ENCODE data around the gene CYTH4.

The CYTH4 gene

GRCh38 chr22:37345863-37346504 lies 63.7 kb downstream of the CYTH4 start:
- no peak for DNase-seq (ENCODE audit: low read depth)

- no peak for DNase-seq (ENCODE audit: low read depth)
Observed at GRCh38 chr22:37346505-37346895, 64.2 kb downstream of the CYTH4 start.

- DNase-seq (ENCODE audit: low read depth) = no peak
Observed at GRCh38 chr22:37349043-37349814, 66.9 kb downstream of the CYTH4 start.

GRCh38 chr22:37351232-37351631 lies 68.9 kb downstream of the CYTH4 start:
- DNase-seq (ENCODE audit: low read depth) = no peak

- DNase-seq (ENCODE audit: low read depth) = no peak
Observed at GRCh38 chr22:37352481-37352880, 70.2 kb downstream of the CYTH4 start.

- DNase-seq (ENCODE audit: low read depth) = no peak
Observed at GRCh38 chr22:37353839-37354238, 71.5 kb downstream of the CYTH4 start.

- DNase-seq (ENCODE audit: low read depth) = no peak
Observed at GRCh38 chr22:37354261-37354660, 72.0 kb downstream of the CYTH4 start.

GRCh38 chr22:37354670-37355069 lies 72.4 kb downstream of the CYTH4 start:
- no peak for DNase-seq (ENCODE audit: low read depth)

GRCh38 chr22:37355174-37355573 lies 72.9 kb downstream of the CYTH4 start:
- no peak for DNase-seq (ENCODE audit: low read depth)

GRCh38 chr22:37356922-37357321 lies 74.6 kb downstream of the CYTH4 start:
- no peak for DNase-seq (ENCODE audit: low read depth)

- DNase-seq (ENCODE audit: low read depth) = no peak
Observed at GRCh38 chr22:37357446-37358075, 75.3 kb downstream of the CYTH4 start.

GRCh38 chr22:37358386-37358785 lies 76.1 kb downstream of the CYTH4 start:
- DNase-seq (ENCODE audit: low read depth) = no peak

GRCh38 chr22:37358917-37359316 lies 76.6 kb downstream of the CYTH4 start:
- DNase-seq (ENCODE audit: low read depth) = no peak

GRCh38 chr22:37362621-37363020 lies 80.3 kb downstream of the CYTH4 start:
- DNase-seq (ENCODE audit: low read depth) = no peak

- DNase-seq (ENCODE audit: low read depth) = no peak
Observed at GRCh38 chr22:37363261-37363992, 81.1 kb downstream of the CYTH4 start.
